HG03571 (cell line): Measurements from ENCODE around the gene TPM2.

ENCODE experiments used
- ATAC-seq: cut with Tn5 transposase; IDR thresholded peaks from one replicate; pipeline ENCODE4 v1.9.1; 2021; ENCODE audit not compliant: unreplicated experiment

Gene TPM2

DNA sequence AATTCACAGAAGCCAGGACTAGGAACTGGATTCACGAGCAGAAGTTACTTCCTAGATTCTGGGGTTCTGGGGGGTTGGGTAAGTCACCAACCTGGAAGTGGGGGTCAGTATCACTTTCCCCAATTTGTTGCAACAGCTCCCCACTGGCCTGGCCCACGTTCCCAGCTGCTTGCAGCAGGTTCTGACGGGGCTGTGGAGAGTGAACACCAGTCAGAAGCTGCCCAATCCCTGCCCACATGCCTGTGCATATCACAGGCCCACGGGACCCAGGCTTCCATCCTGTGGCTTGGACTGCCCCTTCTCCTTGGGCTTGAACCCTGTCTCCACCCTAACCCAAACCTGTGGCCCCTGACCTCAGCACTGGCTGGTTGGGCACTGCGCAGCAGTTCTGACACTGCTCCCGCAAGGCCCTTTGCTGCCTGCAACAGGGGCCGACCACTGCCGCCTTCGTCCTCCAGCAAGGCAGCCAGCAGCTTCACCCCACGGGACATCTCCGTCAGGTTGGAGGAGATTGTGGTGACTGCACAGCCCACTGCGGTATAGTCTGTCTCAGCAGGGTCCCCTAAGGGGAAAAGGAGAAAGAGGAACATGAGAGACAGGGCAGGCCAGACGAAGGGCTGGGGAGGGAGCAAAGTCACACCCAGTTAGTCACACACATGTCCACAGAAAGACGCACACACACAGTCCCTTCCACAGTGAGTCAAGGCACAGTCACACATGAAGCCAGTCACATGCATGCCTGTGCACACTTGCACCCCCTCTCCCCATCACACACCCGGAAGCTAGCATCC is 29.2 kb upstream of the TPM2 start:
- ATAC-seq: no peak

DNA sequence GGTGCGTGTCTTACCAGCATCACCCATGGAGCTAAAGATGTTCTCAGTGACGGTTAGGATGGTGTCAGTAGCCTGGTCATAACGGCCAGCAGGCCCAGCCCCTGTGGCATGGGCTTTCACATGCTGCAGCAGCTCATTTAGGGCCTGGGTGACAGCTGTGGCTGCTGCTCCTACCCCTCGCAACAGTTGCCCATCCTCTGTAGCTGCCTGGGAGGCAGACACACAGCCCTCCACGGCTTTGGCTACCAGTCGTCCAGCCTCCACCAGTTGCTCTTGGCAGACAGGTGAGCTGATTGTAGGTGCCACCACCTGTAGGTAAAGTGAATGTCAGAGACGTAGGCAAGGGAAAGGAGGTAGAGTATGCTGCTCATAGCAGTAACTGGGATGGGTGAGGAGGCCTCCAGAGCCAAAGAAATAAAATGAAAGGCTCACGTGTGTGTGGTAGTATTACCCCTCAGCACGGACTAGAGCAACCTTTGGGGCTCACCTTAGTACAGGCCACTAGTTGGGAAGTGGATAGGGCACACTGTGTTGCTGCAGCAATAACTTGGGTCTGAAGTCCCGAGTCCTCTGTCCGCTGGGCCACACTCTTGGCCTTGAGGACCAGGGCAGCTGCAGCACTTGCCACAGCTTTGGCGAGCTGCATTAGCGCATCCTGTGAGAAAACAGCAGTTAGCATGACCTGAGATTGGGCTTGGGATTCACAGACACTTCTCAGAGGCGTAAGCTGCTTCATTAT is 27.6 kb upstream of the TPM2 start:
- ATAC-seq: no peak

DNA sequence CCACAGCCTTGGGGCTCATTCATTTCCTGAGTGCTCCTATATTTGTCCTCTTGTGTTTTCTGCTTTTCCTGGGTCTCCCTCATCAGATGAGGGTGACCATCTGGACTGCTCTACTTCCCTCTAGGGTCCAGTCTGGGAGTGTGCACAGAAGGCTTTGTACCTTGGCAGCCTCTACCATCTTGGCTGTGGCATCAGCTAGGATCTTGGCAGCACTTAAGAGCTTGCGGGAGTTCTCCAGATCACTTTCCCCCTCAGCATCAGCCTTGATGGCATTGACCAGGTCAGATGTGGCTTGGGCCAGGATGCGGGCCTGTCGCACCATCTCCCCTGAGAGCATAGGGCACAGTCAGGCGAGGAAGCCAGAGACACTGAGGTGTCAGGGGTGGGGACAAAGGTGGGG is 26.5 kb upstream of the TPM2 start:
- no peak for ATAC-seq

DNA sequence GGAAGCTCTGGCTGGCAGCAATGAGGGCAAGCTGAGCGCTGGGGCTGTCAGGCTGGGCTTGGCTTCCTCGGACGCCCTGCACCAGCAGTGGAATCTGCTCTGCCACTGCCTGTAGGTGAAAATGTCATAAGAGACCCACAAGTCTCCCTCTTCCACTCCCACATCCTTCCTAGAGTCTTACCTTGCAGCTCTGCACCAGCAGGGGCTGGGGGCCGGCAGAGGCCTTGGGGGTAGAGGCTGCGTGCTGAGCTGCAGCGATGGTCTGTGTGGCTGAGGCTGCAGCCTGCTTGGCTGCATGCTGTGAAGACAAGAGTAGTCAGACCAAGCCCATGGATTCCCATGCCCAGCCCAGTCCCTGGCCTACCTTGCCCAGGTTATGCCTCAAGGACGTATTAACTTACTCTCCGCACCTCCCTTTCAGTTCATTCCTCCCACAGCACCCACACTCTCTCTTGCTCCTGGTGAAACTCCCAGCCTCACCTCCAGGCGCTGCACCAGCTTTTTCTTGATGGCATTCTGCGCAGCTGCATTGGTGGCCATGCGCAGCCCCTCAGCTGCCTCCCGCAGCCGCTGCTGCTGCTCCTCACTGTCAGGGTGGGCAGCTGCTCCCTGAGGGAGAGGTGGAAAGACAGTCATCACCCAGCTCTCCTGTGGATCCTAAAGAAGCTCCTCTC is 25.0 kb upstream of the TPM2 start:
- no peak for ATAC-seq

- ATAC-seq: no peak
These were observed 24.4 kb upstream of the TPM2 start for GRCh38 chr9:35714123-35714522.

GRCh38 chr9:35713578-35713977 is 23.9 kb upstream of the TPM2 start:
- ATAC-seq: no peak

DNA sequence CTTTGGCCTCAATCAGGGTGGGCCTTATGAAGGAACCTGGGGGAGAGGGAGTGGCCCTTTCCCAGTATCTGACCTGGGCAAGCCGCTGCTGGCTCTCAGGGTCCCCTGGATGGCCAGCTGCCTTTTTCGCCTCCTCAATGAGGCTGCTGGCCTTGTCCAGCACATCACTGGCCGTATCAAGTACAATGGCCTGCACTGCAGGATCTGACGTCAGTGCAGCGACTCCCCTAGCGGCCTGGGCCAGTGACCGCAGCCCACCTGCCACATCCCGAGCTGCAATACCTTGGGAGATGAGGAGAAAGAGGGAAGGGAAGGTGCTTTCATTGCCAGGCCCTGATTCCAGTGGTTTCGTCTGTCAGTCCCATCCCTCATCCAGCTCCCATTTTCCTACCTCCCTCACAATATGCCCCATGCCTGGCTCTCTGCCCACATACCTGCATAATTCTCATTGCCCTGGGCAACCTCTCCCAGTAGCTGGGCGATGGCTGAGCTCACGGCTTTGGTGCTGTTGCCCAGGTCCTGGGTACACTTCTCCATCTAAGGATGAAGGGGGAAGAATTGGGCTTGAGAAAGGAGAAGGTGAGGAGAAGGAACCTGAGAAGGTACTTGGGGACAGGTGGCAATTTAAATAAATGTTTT is 23.2 kb upstream of the TPM2 start:
- ATAC-seq: no peak

- no peak for ATAC-seq
These were observed 22.0 kb upstream of the TPM2 start for GRCh38 chr9:35711501-35712428.

GRCh38 chr9:35710818-35711500 is 21.2 kb upstream of the TPM2 start:
- ATAC-seq: no peak

- no peak for ATAC-seq
These were observed 18.4 kb upstream of the TPM2 start for GRCh38 chr9:35708146-35708545.

GRCh38 chr9:35706951-35707350 is 17.2 kb upstream of the TPM2 start:
- ATAC-seq: no peak

DNA sequence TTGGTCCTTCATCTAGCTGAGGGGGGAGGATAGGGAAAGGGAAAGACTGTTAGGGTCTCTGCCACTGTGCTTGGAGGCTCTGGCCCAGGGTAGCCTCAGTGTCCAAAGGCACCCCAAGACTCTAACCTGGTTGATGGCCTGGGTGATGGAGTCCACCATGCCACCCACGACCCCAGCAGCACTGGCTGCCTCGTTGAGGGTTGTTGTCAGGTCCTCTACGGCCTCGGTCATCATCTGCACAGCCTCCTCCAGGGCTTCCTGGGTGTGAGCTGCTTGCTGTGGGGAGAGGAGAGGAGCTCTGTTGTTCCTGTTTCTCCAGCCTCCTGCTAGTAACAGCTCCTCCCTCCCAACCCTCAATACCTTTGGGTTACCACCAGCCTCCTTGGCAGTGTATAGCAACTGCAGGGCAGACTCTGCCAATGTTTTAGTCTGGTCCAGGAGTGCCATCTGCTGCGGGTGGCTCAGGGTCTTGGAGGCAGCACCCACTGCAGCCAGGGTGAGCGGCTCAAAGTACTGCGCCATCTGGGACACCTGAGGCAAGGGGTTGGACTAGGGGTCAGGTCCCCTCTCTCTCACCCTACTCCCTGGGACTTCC is 16.2 kb upstream of the TPM2 start:
- no peak for ATAC-seq

- no peak for ATAC-seq
These were observed 15.6 kb upstream of the TPM2 start for GRCh38 chr9:35705372-35705771.

- ATAC-seq: no peak
These were observed 14.4 kb upstream of the TPM2 start for GRCh38 chr9:35703906-35704672.

- ATAC-seq: no peak
These were observed 13.0 kb upstream of the TPM2 start for GRCh38 chr9:35702696-35703095.

- no peak for ATAC-seq
These were observed 11.2 kb upstream of the TPM2 start for GRCh38 chr9:35700942-35701341.

GRCh38 chr9:35700031-35700430 is 10.3 kb upstream of the TPM2 start:
- ATAC-seq: no peak

DNA sequence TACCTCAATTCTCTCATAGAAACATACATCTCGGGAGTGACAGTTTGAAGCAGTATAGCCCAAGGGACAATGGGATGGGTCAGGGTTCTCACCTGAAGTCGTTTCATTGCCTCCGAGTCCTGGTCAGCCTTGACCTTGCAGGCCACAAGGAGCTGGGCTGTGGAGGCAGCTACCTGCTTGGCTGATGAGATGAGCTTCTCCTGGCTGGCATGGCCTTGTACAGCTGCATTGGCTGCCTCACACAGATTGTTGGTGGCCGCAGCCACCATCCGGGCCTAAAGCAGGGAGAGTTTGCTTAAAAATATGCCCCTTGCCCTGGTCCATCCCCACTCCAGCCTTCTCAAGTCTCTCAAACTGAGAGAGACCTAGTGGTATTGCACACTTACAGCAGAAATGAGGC is 8.5 kb upstream of the TPM2 start:
- ATAC-seq: no peak

DNA sequence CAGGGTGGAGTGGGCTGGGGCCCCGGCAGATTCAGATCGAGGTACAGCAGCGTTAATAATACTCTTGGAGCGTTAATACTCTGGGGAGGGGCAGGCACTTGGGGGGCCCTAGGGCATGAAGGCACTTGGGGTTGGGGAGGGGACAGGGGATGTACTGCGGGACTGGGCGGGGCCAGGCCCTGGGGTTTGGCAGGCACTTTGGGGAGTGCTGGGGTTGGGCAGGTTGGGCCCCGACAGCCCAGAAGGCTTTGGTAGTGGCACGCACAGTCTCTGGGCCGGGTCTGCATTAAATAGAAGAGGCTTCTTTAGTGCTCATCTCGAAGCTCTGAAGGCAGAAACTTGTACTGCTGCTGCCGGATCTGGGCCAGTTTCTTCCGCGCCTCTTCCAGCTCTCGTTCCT is 7.8 kb upstream of the TPM2 start:
- no peak for ATAC-seq
